GM19240 (cell line): ENCODE data around the gene GRM6.

Experiments used
- DNase-seq: peaks from one replicate; pipeline ENCODE4 v3.0.0; 2011; ENCODE audit warnings: low spot score; ENCODE audit not compliant: insufficient read length

The GRM6 gene

GRCh38 chr5:178984145-178985072, 10.7 kb downstream of the GRM6 start:
- no peak for DNase-seq

- DNase-seq: no peak
Observed at GRCh38 chr5:178983728-178984127, 11.4 kb downstream of the GRM6 start.

- no peak for DNase-seq
Observed at GRCh38 chr5:178982941-178983340, 12.2 kb downstream of the GRM6 start.

GRCh38 chr5:178981381-178981780, 13.7 kb downstream of the GRM6 start:
- no peak for DNase-seq

- DNase-seq: no peak
Observed at GRCh38 chr5:178965465-178966055, 29.6 kb downstream of the GRM6 start.

GRCh38 chr5:178941361-178941760, 53.8 kb downstream of the GRM6 start:
- no peak for DNase-seq

GRCh38 chr5:178940569-178941360, 54.4 kb downstream of the GRM6 start, which contains the start of gene ZNF454:
ZNF454 (plus strand) TSS chr5:178941198; CDS start chr5:178942792, 1,594 bp downstream.
- DNase-seq: no peak

GRCh38 chr5:178931846-178932760, 63.0 kb downstream of the GRM6 start:
- DNase-seq: no peak
